ENCODE measurements around the gene DSCAML1.
"Not testable (repeated sequence)": the region's sequence is repeated elsewhere in the genome, so short reads cannot be mapped to it uniquely, and the experiment has no call there.

Gene DSCAML1

DNA sequence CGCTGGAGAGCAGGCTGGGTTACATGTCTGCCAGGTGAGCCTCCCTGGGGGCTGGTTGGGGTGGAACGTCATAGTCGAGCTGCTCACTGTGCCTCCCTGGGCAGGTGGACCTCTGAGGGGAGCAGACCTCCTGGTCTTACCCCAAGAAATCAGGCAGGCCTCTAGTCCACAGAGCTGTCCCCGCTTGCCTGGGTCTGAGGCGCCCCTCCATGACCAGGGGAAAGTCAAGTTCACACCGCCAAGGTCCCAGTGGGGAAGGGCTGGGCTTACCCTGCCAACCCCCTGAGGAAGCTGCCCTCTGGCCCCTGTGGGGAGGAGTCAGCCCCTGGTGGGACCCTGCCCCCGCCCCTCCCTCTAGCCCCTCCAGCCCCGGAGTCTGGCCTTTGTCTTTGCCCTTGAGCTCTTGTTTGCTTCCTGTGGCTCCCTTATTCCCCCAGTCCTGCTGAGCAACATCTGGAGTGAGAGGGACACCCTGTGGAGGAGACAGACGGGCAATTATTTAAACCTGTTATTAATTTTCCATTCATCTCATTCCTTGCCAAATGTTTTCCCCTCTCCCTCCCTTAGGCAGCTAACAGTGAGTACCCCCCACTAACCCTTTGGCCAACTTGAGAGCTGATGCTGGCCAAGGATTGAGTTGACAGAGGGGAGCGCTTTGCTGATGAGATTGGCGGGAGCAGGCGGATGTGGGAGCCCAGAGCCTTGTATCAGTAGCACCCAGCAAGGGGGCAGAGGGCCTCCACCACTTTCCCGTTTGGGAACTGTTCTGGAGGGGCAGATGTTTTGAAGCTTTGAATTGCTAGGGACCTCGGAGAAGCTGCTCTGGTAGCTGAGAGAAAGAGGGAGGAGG is 385.9 kb downstream of the DSCAML1 start:
- no peak for DNase-seq (ENCODE audit: low read depth in 2 of 2)

DNA sequence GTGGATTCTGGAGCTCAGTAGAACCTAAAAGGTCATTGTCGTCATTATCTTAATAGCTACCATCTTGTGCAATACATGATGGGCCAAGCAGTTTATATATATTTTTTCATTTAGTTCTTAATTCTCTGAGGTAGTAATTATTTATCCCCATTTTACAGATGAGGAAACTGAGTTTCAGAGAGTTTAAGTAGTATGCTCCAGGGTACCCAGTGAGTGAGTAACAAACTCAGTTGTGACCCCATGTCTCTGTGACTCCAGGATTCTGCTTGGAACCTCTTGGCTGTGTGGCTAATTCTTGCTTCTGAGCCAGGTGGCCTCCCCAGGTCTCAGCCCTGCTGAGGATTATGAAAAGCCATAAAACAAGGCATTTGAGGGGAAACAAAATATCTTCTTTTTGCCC is 386.8 kb downstream of the DSCAML1 start:
- DNase-seq (ENCODE audit: low read depth in 2 of 2), result no peak

DNA sequence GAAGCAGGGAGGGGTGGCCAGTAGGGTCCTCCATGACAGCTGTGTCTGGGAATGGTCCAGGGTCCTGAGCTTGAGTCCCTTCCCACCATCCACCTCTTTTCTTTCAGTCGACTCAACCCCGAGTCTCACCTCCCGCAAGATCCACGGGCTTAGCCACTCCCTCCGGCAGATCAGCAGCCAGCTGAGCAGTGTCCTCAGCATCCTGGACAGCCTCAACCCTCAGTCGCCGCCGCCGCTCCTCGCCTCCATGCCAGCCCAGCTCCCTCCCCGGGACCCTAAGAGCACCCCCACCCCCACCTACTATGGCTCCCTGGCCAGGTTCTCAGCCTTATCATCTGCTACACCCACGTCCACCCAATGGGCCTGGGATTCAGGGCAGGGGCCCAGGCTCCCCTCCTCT is 387.5 kb downstream of the DSCAML1 start:
- DNase-seq (ENCODE audit: low read depth in 2 of 2), result no peak

DNA sequence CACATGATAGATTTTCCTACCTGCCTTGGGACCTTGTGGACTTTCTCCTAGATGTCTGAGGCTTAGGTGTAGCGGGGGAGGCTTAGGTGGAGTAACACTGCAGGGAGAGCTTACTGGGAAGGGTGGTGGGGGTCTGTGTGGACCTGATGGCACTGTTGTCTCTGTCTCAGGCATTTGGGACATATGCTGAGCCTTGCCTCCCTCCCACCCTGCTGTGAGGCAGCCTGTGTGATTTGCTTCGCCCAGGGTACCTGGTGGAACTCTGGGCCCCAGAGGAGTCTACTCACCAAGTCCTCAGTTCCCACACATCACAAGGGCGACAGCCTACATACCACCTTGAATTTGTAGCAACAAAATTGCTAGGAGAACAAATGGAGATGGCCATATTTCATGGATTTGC is 388.7 kb downstream of the DSCAML1 start:
- no peak for DNase-seq (ENCODE audit: low read depth in 2 of 2)

DNA sequence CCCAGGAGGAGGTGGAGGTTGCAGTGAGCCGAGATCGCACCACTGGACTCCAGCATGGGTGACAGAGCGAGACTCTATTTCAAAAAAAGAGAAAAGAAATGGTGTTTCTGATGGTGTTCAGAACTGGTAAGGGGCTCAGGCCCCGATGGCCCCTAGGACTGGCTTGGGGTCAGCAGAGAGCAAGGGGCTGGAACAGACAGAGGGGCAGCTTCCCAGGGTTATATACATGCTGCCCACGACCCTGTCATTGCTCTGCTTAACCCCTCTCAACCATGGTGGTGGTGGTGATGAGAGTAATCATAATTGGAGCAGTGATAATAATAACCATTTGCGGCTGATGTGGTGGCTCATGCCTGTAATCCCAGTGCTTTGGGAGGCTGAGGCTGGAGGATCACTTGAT is 390.0 kb downstream of the DSCAML1 start:
- DNase-seq (ENCODE audit: low read depth in 2 of 2), result no peak

DNA sequence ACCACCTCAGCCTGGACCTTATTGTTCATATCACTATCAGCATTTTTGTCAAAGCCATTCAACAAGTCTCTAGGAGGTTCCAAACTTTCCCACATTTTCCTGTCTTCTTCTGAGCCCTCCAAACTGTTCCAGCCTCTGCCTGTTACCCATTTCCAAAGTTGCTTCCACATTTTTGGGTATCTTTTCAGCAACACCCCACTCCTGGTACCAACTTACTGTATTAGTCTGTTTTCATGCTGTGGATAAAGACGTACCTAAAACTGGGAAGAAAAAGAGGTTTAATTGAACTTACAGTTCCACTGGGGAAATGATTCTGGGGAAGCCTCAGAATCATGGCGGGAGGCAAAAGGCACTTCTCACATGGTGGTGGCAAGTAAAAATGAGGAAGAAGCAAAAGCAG is 391.1 kb downstream of the DSCAML1 start:
- DNase-seq (ENCODE audit: low read depth in 2 of 2), result not testable (repeated sequence)

DNA sequence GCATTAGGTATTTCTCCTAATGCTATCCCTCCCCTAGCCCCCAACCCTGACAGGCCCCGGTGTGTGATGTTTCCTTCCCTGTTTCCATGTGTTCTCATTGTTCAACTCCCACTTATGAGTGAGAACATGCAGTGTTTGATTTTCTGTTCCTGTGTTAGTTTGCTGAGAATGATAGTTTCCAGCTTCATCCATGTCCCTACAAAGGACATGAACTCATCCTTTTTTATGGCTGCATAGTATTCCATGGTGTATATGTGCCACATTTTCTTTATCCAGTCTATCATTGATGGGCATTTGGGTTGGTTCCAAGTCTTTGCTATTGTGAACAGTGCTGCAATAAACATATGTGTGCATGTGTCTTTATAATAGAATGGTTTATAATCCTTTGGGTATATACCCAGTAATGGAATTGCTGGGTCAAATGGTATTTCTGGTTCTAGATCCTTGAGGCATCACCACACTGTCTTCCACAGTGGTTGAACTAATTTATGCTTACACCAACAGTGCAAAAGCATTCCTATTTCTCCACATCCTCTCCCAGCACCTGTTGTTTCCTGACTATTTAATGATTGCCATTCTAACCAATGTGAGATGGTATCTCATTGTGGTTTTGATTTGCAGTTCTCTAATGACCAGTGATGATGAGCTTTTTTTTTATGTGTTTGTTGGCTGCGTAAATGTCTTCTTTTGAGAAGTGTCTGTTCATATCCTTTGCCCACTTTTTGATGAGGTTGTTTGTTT is 397.7 kb downstream of the DSCAML1 start:
- not testable (repeated sequence) for DNase-seq (ENCODE audit: low read depth in 2 of 2)

DNA sequence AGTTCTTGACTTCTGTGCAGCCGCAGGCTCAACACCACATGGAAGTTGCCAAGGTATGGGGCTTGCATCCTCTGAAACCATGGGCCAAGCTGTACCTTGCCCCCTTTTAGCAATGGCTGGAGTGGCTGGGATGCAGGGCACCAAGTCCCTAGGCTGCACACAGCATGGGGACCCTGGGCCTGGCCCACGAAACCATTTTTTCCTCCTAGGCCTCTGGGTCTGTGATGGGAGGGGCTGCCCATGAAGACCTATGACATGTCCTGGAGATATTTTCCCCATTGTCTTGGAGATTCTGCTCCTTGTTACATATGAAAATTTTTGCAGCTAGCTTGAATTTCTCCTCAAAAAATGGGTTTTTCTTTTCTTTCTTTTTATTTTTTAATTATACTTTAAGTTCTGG is 398.4 kb downstream of the DSCAML1 start:
- DNase-seq (ENCODE audit: low read depth in 2 of 2), result not testable (repeated sequence)

DNA sequence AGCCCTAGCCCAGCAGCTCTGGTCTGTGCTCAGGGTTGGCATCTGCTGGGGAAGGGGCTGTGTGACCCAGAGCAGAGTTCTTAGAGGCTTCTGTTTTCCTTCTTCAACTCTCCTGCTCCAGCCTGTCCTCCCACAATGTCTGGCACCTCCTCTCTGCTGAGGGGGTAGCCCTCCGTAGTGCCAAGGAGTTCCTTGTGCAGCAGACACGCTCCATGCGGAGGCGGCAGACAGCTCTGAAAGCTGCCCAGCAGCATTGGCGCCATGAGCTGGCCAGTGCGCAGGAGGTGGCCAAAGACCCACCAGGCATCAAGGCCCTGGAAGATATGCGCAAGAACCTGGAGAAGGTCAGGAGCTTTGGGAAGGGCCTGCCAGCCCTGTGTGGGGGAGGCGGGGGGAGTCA is 400.0 kb downstream of the DSCAML1 start:
- no peak for DNase-seq (ENCODE audit: low read depth in 2 of 2)

DNA sequence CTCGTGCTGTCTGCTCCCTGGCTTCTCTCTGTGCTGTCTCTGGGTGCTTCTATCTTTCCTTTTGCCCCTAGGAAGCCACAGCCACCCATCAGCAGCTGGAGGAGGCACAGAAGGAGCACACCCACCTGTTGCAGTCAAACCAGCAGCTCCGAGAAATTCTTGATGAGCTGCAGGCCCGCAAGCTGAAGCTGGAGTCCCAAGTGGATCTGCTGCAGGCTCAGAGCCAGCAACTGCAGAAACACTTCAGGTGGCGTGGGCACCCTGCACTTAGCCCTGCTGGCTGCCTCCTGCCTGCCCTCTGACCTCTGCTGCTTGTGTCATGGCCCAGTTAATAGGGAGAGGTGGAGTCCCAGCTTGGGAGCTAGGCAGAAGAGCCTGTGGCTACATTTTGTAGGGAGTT is 401.5 kb downstream of the DSCAML1 start:
- no peak for DNase-seq (ENCODE audit: low read depth in 2 of 2)

DNA sequence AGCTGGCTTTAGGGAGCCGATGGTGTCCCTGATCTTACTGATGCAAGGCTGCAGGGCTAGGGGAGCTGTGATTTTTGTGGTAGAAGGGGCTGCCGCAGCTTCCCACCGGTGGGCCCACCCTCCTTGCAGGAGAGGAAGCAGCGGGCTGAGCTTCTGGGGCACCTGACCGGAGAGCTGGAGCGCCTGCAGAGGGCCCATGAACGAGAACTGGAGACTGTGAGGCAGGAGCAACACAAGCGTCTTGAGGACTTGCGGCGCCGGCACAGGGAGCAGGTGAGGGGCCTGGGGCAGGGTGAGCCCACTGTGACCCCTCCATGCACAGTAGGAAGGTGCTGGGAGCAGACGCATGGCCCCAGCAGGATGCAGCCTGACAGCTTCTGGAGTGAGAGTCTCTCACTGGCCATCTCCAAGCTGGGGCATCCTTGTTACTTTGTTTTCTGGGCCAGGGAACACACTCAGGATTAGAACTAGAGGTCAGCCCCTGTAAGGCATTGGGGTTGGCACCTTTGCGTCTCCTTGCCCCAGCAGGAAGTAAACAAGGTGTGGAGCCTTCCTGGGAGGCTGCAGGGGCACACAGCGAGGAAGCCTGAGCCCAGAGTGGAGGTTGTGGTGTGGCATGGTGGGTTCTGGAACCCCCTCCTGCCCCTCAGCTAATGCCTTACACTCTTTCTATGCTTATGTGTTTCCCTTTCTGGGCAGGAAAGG is 402.6 kb downstream of the DSCAML1 start:
- DNase-seq (ENCODE audit: low read depth in 2 of 2), result no peak

DNA sequence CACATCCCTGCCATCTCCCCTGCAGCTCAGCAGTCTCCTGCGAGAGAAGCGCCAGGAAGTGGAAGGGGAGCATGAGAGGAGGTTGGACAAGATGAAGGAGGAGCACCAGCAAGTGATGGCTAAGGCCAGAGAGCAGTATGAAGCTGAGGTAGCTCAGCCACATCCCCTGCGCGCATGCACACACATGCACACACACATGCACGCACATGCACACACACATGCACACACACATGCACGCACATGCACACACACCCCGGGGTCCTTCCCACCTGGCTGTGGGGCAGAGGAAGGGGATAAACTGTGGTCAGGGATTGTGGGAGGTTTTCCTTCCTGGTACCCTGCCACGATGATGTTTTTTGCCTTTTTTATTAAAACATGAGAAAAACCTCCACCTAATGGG is 404.0 kb downstream of the DSCAML1 start:
- DNase-seq (ENCODE audit: low read depth in 2 of 2), result no peak

DNA sequence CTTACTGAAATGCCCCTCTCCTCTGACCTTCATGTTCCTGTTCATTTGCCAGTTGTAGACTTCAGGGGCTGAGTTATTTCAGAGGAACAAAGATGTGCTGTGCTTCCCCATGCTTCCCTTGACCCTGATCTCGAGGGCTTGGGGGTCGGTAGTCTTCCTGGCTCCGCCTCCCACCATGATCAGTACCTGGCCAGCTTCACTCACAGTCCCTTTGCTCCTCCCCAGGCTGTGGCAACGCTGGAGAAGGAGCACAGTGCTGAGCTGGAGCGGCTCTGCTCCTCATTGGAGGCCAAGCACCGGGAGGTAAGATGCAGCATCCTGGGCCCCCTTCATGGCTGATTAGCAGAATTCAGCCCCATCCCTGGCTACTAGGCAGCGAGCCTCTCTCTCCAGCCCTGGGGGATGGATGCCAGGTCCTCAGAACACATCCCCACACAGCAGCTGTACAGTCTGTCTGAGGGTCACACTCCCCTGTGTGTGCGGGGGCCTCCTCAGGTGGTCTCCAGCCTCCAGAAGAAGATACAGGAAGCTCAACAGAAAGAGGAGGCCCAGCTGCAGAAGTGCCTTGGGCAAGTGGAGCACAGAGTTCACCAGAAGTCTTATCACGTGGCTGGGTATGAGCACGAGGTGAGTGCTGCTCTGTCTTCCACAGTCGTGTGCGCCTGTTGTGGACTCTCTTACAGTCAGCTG is 404.9 kb downstream of the DSCAML1 start:
- DNase-seq (ENCODE audit: low read depth in 2 of 2), result no peak

DNA sequence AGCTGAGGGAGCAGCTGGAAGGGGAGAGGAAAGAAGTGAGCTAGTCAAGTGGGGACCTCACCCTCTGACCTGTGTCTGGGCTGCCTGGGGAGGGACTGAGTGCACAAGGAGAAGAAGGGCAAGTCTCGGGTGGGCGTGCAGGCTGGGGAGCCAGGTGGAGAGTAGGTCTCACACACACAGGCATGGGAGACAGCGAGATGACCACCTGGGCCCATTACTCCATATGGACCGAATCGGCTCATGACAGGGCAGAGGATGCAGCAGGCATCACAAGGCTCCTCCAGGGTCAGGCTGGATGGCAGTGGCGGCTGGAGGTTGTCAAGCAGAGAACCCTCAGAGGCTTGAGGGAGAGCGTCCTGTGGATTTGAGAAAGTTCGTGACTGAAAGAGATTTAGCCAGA is 405.8 kb downstream of the DSCAML1 start:
- DNase-seq (ENCODE audit: low read depth in 2 of 2), result no peak

DNA sequence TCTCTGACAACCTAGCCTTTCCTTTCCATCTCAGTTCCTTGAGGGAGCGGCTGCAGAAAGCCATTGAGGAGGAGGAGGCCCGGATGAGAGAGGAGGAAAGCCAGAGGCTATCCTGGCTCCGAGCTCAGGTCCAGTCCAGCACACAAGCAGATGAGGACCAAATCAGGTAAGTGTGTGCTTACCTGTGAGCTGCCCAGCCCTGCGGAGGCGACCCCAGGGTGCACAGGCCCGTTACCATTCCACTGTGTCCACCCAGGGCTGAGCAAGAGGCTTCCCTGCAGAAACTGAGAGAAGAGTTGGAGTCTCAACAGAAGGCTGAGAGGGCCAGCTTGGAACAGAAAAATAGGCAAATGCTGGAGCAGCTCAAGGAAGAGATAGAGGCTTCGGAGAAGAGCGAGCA is 406.3 kb downstream of the DSCAML1 start:
- no peak for DNase-seq (ENCODE audit: low read depth in 2 of 2)

DNA sequence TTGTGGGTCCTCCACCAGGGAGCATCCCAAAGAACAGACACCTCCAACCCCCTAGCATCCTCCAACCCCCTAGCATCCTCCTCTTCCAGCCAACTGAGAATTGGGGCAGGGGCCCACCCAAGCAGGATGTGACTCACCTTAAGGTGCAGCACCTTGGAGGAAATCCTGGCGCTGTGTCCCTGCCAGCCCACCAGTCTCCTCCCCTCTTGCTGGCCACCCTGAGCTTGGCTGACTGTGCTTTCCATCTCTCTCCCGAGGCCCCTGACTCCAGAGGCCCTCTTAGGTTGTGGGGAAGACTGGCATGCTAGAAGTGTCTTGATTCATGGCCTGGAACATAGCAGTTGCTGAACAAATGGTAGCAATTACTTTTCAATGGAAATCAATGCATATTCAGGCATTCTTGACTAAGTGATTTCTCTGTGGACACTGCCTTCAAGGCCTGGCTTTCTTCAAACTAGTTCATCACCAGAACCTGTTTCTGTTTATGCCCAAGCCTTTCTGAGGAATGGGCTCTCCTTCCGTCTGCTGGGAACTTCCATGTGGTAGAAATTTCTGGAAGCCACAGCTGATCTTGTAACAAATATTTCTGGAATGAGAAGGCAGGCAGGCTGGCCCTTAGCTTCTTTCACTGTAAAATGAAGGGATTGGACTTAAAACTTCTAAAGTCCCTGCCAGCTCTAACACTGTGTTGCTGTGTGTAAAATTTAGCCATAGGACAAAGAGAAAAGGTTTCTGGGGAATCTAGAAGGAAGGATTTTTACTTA is 408.8 kb downstream of the DSCAML1 start:
- DNase-seq (ENCODE audit: low read depth in 2 of 2), result no peak

DNA sequence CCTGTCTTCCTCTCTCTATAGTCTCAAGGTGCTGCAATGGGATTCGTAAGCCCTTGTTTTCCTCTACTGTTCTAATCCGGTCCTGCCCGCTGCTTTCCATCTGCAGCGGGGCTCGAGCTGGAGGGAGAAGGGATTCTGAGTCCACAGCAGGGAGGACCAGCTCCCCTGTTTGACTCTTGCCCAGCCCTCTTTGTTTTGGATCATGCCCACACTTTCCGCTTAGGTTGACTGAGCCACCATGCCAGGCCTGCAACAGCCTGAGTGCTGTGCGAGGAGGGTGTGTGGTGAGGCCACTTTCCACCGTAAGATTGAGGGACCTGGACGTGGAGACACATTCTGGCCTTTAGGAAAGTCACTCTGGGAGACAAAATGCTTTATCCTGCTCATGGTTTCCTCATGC is 411.1 kb downstream of the DSCAML1 start:
- no peak for DNase-seq (ENCODE audit: low read depth in 2 of 2)

DNA sequence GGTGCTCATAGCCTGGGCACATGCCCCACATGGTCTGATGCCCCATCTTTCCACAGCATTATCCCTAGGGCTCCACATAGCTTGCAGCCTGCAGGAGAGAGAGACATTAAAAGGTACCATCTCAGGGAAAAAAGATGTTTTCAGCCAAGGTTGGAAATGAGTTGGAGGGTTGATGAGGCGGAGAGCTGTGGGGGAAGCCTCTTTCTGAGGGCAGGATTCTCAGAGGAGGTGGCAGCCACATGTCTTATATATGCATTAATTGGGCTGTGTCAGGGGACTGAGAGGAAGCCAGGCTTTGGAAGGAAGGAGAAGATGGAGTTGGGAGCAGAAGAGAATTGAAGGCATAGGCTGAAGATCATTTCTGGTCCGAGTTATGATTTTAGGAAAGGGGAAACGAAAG is 411.5 kb downstream of the DSCAML1 start:
- no peak for DNase-seq (ENCODE audit: low read depth in 2 of 2)

DNA sequence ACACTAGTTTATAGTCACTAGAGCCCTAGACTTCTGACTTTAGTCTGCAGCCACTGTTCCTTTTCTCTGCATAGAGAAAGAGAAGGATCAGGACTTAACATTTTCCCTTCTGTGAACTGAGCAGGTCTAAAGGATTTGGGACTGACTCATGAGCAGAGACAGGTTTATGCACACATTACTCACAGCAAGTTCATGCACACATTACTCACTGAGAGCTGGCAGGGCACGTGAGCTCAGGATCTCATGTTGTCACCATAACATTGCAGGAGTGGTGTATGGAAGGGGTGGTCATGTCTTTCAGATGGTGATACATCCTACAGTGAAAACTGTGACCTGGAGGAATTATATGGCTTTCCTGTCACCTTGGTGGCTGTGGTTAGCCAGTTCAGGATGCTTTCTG is 413.0 kb downstream of the DSCAML1 start:
- DNase-seq (ENCODE audit: low read depth in 2 of 2), result no peak

DNA sequence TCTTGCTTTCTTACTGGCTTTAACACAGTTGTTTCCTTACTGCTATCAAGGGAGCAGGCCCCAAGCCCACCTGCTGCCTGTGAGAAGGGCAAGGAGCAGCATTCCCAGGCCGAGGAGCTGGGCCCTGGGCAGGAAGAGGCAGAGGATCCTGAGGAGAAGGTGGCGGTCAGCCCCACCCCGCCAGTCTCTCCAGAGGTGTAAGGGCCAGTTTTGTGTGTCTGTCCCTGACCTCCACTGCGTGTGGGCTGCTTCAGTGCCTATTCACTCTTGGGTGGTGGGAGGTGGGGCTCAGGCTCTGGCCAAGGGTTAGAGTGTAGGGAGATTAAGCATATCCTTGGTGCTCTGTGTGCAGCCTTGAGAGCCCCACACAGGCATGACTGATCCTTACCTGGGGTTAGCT is 414.3 kb downstream of the DSCAML1 start:
- DNase-seq (ENCODE audit: low read depth in 2 of 2), result no peak

Data from activated CD8-positive, alpha-beta memory T cell treated with anti-CD3 and anti-CD28 coated beads for 4 hours (primary cell).